ENCODE data around the gene CCNJL. TPM values are rescaled to one million over a fixed set of nuclear protein-coding genes. Genes with fewer than 3 reads are reported as not detected.

CCNJL gene
- total and polyA plus RNA-seq, 2 experiments from 2014 or later: 8.1 to 10.8 TPM

- no peak overlapping the region for H3K27ac ChIP-seq
- H3K4me1 ChIP-seq (ENCODE audit: insufficient read depth): peaks cover 31% of the 10 kb centered on the region
- TF ChIP-seq CTCF (IDR thresholded peaks at IDR 0.05; ENCODE audit: poor library complexity) (no peak), EZH2 (IDR thresholded peaks at IDR 0.05; ENCODE audit: borderline replicate concordance) (no peak), EZH2phosphoT487 (IDR thresholded peaks at IDR 0.05; ENCODE audit: low read depth, severe bottlenecking, unreplicated experiment) (no peak)
Measured at GRCh38 chr5:160268121-160268520, 44.2 kb downstream of the CCNJL start.

GRCh38 chr5:160266752-160267345, 45.5 kb downstream of the CCNJL start:
- no peak overlapping the region for H3K4me3 ChIP-seq
- no peak overlapping the region for H3K27ac ChIP-seq
- no peaks in the 10 kb centered on the region for H3K9me2 ChIP-seq (replicated peaks; ENCODE audit: insufficient read depth)
- H3K4me1 ChIP-seq (ENCODE audit: insufficient read depth): peaks cover 35% of the 10 kb centered on the region
- no peak overlapping the region for H3K4me2 ChIP-seq
- no peak overlapping the region for H2AFZ ChIP-seq
- no peaks in the 10 kb centered on the region for H3K9me3 ChIP-seq (ENCODE audit: low read depth)
- 65% methylated on average over 9 of the region's 9 CpGs for WGBS (ENCODE audit: low lambda C conversion rate, missing lambda C conversion rate)
- no peak for DNase-seq (ENCODE audit: low spot score)
- peaks cover 6% of the 10 kb centered on the region for H3K79me2 ChIP-seq
- H3K27me3 ChIP-seq: no peaks in the 10 kb centered on the region
- H3K36me3 ChIP-seq (replicated peaks; ENCODE audit: insufficient read depth, low read depth): no peaks in the 10 kb centered on the region
- H4K20me1 ChIP-seq (ENCODE audit: insufficient read depth, poor library complexity, severe bottlenecking): no peaks in the 10 kb centered on the region
- TF ChIP-seq CTCF (IDR thresholded peaks at IDR 0.05; ENCODE audit: poor library complexity) (no peak), EZH2phosphoT487 (IDR thresholded peaks at IDR 0.05; ENCODE audit: low read depth, severe bottlenecking, unreplicated experiment) (no peak), EZH2 (IDR thresholded peaks at IDR 0.05; ENCODE audit: borderline replicate concordance) (no peak)

More at GRCh38 chr5:160268121-160268520, 44.2 kb downstream of the CCNJL start:
- WGBS (ENCODE audit: low lambda C conversion rate, missing lambda C conversion rate): 98% methylated on average over 5 of the region's 5 CpGs
- no peaks in the 10 kb centered on the region for H3K36me3 ChIP-seq (replicated peaks; ENCODE audit: insufficient read depth, low read depth)
- no peak for DNase-seq (ENCODE audit: low spot score)
- no peak overlapping the region for H2AFZ ChIP-seq
- no peaks in the 10 kb centered on the region for H3K9me3 ChIP-seq (ENCODE audit: low read depth)
- H3K4me2 ChIP-seq: no peak overlapping the region
- H3K9me2 ChIP-seq (replicated peaks; ENCODE audit: insufficient read depth): no peaks in the 10 kb centered on the region
- H3K27me3 ChIP-seq: no peaks in the 10 kb centered on the region
- peaks cover 6% of the 10 kb centered on the region for H3K79me2 ChIP-seq
- no peak overlapping the region for H3K4me3 ChIP-seq
- H4K20me1 ChIP-seq (ENCODE audit: insufficient read depth, poor library complexity, severe bottlenecking): no peaks in the 10 kb centered on the region

- H3K36me3 ChIP-seq (replicated peaks; ENCODE audit: insufficient read depth, low read depth): no peaks in the 10 kb centered on the region
- H4K20me1 ChIP-seq (ENCODE audit: insufficient read depth, poor library complexity, severe bottlenecking): no peaks in the 10 kb centered on the region
- no peak overlapping the region for H3K4me3 ChIP-seq
- no peaks in the 10 kb centered on the region for H3K9me2 ChIP-seq (replicated peaks; ENCODE audit: insufficient read depth)
- no peaks in the 10 kb centered on the region for H3K9me3 ChIP-seq (ENCODE audit: low read depth)
- H3K27me3 ChIP-seq: no peaks in the 10 kb centered on the region
- no peak overlapping the region for H3K4me2 ChIP-seq
- H3K27ac ChIP-seq: no peak overlapping the region
- no peak for TF ChIP-seq CTCF (IDR thresholded peaks at IDR 0.05; ENCODE audit: poor library complexity)
- TF ChIP-seq EZH2phosphoT487 (IDR thresholded peaks at IDR 0.05; ENCODE audit: low read depth, severe bottlenecking, unreplicated experiment): no peak
- TF ChIP-seq EZH2 (IDR thresholded peaks at IDR 0.05; ENCODE audit: borderline replicate concordance): no peak
- peaks cover 6% of the 10 kb centered on the region for H3K79me2 ChIP-seq
- no peak overlapping the region for H2AFZ ChIP-seq
- WGBS (ENCODE audit: low lambda C conversion rate, missing lambda C conversion rate): 96% methylated on average over 5 of the region's 5 CpGs
- DNase-seq (ENCODE audit: low spot score): no peak
- peaks cover 35% of the 10 kb centered on the region for H3K4me1 ChIP-seq (ENCODE audit: insufficient read depth)
Measured at GRCh38 chr5:160266044-160266443, 46.3 kb downstream of the CCNJL start.

Measured in hepatocyte (in vitro differentiated cells).